Activated CD4-positive, alpha-beta T cell treated with anti-CD3 and anti-CD28 coated beads for 36 hours (primary cell): ENCODE results near the gene DLL4. TPM values are rescaled to one million over a fixed set of nuclear protein-coding genes. Genes with fewer than 3 reads are reported as not detected.
"Not testable (repeated sequence)": the region's sequence is repeated elsewhere in the genome, so short reads cannot be mapped to it uniquely, and the experiment has no call there.

Experiments used
- ATAC-seq: fragments of 200-7000 bp; cut with Tn5 transposase; one replicate; pipeline ENCODE4 v1.10.0; 2021; ENCODE audit warnings: mild to moderate bottlenecking, moderate library complexity
- CTCF ChIA-PET: fragments of 350-600 bp; sonication (Branson Sonifier 250); formaldehyde crosslinking; loops from one replicate; lab custom pipeline; 2021; ENCODE audit warnings: antibody characterized with exemption; lab: Charles Lee
- POLR2A ChIA-PET: fragments of 350-600 bp; sonication (Branson Sonifier 250); formaldehyde crosslinking; loops from one replicate; lab custom pipeline; 2021; ENCODE audit warnings: antibody characterized with exemption, inconsistent platforms; lab: Charles Lee
- DNase-seq: peaks from one replicate; pipeline ENCODE4 v3.0.0-alpha.2; 2020
- H3K27ac Mint-ChIP-seq: one replicate; pipeline ENCODE4 v1.8.0; 2021; ENCODE audit warnings: mixed read lengths
- H3K27me3 Mint-ChIP-seq: one replicate; pipeline ENCODE4 v1.8.0; 2021; ENCODE audit warnings: mixed read lengths
- H3K36me3 Mint-ChIP-seq: one replicate; pipeline ENCODE4 v1.8.0; 2021; ENCODE audit warnings: low read depth, mixed read lengths
- H3K4me1 Mint-ChIP-seq: one replicate; pipeline ENCODE4 v1.8.0; 2021; ENCODE audit warnings: mixed read lengths
- H3K4me3 Mint-ChIP-seq: one replicate; pipeline ENCODE4 v1.8.0; 2021; ENCODE audit warnings: mild to moderate bottlenecking, moderate library complexity, mixed read lengths
- H3K9me3 Mint-ChIP-seq: one replicate; pipeline ENCODE4 v1.8.0; 2021; ENCODE audit warnings: low read depth, mixed read lengths
- intact Hi-C, 2 experiments: fragments of 100-400 bp; cut with DNase I in 1 of 2; cut with micrococcal nuclease in 1 of 2; formaldehyde crosslinking; loops; one replicate each; pipeline versions ENCODE4 v1.14.2 to v1.15.1; 2022 to 2024; cut with DNase I, micrococcal nuclease
- total RNA-seq, 2 experiments: library from RNA; stranded (reverse); gene quantifications; one replicate each; pipeline ENCODE4 v1.2.3, GENCODE V29; 2021

Gene DLL4
- total RNA-seq, 2 experiments from 2014 or later, result 0.18 to 0.30 TPM

DNA sequence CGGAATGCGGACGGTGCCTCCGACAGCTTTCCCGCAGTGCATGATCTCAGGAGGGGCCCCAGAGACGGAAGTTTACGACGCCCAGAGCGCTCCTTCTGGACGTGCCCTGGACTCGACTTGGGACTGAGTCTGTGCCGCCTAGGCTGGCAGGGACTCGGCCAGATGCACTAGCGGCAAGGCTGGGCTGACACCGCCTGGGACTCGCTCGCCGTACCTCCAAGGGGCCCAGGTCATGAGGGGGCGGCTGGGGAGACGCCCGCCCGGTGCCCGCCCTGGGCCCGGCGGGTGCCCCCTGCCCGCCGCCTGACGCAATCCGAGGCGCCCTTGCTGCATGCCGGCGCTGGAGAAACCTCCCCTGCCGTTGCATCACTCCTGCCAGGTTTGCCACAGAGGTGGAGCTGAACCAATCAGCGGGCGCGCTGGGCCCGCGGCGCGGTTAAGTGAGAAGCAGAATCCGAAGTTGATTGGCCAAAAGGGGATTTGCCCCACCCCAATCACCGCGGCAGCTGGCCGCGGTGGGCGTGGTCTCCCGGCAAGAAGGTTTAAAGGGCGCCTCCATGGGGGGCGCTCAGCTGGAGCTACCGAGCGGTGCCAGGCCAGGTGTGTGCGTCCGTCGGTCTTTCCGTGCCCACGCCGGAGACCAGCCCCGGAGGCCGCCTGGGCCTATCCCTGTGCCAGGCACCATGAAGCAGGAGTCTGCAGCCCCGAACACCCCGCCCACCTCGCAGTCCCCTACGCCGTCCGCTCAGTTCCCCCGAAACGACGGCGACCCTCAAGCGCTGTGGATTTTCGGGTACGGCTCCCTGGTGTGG lies 24.0 kb downstream of the DLL4 start, which contains the start of gene CHAC1:
CHAC1 (plus strand) TSS at position 571 of the 812 bp plus-strand sequence; CDS start at position 684, 113 bp downstream.
- POLR2A ChIA-PET, result interaction anchor here (0.6 to 2.1 kb wide), 6 partner anchors 10 to 278 kb away, joined by 3 to 19 read pairs (median 4); partner anchors contain the start of genes CHP1 and DLL4
- Mint-ChIP-seq H3K36me3 (peaks cover 31% of the 10 kb centered on the region), H3K4me3 (peak within 1 kb of the TSS; percentile 93), H3K27ac (peak within 1 kb of the TSS; percentile 97), H3K9me3 (no peaks in the 10 kb centered on the region), H3K4me1 (peaks cover 25% of the 10 kb centered on the region), H3K27me3 (peaks cover 2% of the 10 kb centered on the region)
- CTCF ChIA-PET, result interaction anchor here (0.6 to 5.7 kb wide), 16 partner anchors 9 to 278 kb away, joined by 3 to 65 read pairs (median 5); partner anchors contain the start of genes CHP1, EXD1 and VPS18
- ATAC-seq (peak; percentile 92), DNase-seq (peak; percentile 99)
- intact Hi-C loops, result loop anchor here (1.0 to 5.0 kb wide), 17 partner anchors 11 to 1319 kb away; partner anchors contain the start of genes CHP1 (in 2 of the 2), NUSAP1 (in 2 of the 2), OIP5 (in 2 of the 2) and DLL4 (in 1 of the 2)

DNA sequence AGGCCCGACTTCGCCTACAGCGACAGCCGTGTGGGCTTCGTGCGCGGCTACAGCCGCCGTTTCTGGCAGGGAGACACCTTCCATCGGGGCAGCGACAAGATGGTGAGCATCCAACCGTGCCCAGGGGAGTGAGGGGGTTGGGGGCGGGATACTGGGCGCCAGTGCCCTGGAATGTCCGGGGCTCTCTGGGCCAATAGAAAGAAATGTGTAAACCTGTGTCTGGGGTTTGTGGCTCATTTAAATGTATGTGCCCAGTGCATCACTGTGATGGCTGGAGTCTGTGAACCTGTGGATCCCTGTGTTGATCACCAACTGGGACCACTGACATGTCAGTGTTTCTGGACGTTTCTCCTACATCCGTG lies 24.6 kb downstream of the DLL4 start:
- ChIA-PET POLR2A (interaction anchor here (0.6 to 2.1 kb wide), 7 partner anchors 9 to 548 kb away, joined by 3 to 19 read pairs (median 6); partner anchors contain the start of gene DLL4), CTCF (interaction anchor here (0.6 to 5.7 kb wide), 19 partner anchors 9 to 277 kb away, joined by 3 to 65 read pairs (median 5); partner anchors contain the start of genes CHP1, EXD1 and VPS18)
- H3K27me3 Mint-ChIP-seq, result peaks cover 2% of the 10 kb centered on the region

DNA sequence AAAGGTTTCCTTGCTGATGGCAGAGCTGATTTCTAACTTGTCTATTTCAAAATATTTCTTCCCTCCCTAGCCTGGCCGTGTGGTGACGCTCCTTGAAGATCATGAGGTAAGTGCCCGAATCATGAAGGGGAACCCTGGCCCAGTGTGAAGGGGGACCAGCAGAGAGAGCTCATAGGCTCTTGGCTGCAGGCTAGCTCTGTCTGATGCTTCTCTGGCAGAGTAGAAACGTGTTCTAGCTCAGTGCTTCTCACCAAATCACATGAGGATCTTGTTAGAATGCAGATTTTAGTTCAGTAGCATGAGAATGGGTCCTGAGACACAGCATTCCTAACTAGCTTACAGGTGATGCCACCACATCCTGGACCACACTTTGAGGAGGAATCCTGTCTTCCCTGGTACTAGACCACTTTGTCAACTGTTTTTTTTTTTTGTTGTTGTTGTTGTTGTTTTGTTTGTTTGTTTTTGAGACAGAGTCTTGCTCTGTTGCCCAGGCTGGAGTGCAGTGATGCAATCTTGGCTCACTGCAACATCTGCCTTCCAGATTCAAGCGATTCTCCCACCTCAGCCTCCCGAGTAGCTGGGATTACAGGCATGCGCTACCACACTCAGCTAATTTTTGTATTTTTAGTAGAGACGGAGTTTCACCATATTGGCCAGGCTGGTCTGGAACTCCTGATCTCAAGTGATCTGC lies 25.2 kb downstream of the DLL4 start:
- H3K36me3 Mint-ChIP-seq, result peaks cover 31% of the 10 kb centered on the region
- H3K27ac Mint-ChIP-seq, result peak overlapping the region; percentile 93

More for the DNA sequence above, 24.6 kb downstream of the DLL4 start:
- H3K36me3 Mint-ChIP-seq, result peaks cover 31% of the 10 kb centered on the region
- peak overlapping the region; percentile 93 for H3K27ac Mint-ChIP-seq
- no peak for DNase-seq
- H3K9me3 Mint-ChIP-seq, result no peaks in the 10 kb centered on the region
- peak overlapping the region; percentile 93 for H3K4me3 Mint-ChIP-seq
- peaks cover 25% of the 10 kb centered on the region for H3K4me1 Mint-ChIP-seq
- ATAC-seq, result peak; percentile 2
- intact Hi-C loops, result loop anchor here (1.0 to 5.0 kb wide), 17 partner anchors 11 to 1319 kb away; partner anchors contain the start of genes CHP1 (in 2 of the 2), NUSAP1 (in 2 of the 2), OIP5 (in 2 of the 2) and DLL4 (in 1 of the 2)

DNA sequence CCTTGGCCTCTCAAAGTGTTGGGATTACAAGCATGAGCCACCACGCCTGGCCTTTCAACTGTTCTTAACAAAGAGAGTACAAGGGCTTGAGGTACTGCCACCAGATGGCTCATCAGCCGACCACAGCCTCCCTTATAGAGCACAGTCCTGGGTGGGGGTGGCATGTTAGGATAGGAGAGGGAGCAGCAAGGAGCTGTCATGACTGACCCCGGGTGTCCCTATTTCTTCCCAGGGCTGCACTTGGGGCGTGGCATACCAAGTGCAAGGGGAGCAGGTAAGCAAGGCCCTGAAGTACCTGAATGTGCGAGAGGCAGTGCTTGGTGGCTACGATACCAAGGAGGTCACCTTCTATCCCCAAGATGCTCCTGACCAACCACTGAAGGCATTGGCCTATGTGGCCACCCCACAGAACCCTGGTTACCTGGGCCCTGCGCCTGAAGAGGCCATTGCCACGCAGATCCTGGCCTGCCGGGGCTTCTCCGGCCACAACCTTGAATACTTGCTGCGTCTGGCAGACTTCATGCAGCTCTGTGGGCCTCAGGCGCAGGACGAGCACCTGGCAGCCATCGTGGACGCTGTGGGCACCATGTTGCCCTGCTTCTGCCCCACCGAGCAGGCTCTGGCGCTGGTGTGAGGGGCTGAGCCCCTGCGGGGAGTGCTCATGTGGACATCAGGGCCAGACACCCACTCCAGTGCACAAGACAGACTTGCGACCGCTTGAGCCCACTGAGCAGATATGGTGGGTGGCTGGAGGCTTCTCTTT lies 26.2 kb downstream of the DLL4 start:
- H3K27me3 Mint-ChIP-seq, result no peaks in the 10 kb centered on the region
- peaks cover 31% of the 10 kb centered on the region for H3K36me3 Mint-ChIP-seq
- intact Hi-C loops, result no loop called here
- no peaks in the 10 kb centered on the region for H3K9me3 Mint-ChIP-seq
- CTCF ChIA-PET, result interaction anchor here (0.7 to 5.7 kb wide), 6 partner anchors 7 to 276 kb away, joined by 3 to 65 read pairs (median 4); partner anchors contain the start of gene CHP1
- H3K4me3 Mint-ChIP-seq, result peak overlapping the region; percentile 93
- H3K27ac Mint-ChIP-seq, result no peak overlapping the region
- ATAC-seq (no peak), DNase-seq (no peak)
- peaks cover 25% of the 10 kb centered on the region for H3K4me1 Mint-ChIP-seq
- POLR2A ChIA-PET, result no interaction called here

More for the DNA sequence above, 25.2 kb downstream of the DLL4 start:
- intact Hi-C loops, result loop anchor here (5.0 kb wide), 4 partner anchors 197 to 1318 kb away; partner anchors contain the start of genes CHP1 (in 1 of the 2), EXD1 (in 1 of the 2), GANC (in 1 of the 2) and NUSAP1 (in 1 of the 2)
- H3K9me3 Mint-ChIP-seq, ATAC-seq, DNase-seq, H3K27me3 Mint-ChIP-seq: not testable (repeated sequence)
- Mint-ChIP-seq H3K4me1 (peaks cover 25% of the 10 kb centered on the region), H3K4me3 (peak overlapping the region; percentile 93)
- POLR2A ChIA-PET, result interaction anchor here (0.6 to 0.7 kb wide), 3 partner anchors 26 to 547 kb away, joined by 6 to 9 read pairs (median 7); no protein-coding TSS in a partner anchor
- CTCF ChIA-PET, result interaction anchor here (0.7 to 5.7 kb wide), 11 partner anchors 8 to 277 kb away, joined by 3 to 65 read pairs (median 5); partner anchors contain the start of genes CHP1 and VPS18

DNA sequence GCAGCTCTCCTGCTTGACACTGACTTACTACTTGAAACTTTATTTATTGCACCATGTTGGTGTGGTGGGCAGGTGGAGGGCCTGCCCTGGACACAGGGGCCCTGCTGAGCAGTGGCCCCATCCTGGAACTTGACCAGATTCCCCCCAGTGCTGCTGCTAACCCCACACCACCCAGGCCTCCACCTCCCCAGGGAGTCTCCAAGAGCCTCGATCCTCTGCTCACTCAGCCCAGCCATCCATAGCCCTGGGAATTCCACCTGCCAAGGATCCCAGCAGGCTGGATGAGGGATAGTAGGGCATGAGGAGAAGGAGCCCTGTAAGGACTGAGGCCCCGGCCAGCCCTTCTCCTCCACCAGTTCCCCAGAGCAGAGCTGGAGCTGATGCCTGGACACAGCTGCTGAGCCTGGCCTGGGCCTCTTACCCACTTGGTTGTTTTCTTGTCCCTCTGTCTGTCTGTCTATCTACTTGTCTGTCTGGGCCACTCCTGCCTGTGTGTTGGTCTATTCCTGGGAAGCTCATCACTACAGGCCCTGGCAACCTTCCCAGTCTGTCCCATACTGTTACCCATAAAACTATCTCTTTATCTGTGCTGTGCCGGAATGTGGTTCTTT lies 26.9 kb downstream of the DLL4 start:
- Mint-ChIP-seq H3K27ac (peak overlapping the region; percentile 9), H3K27me3 (no peaks in the 10 kb centered on the region), H3K4me3 (peak overlapping the region; percentile 54), H3K36me3 (peaks cover 31% of the 10 kb centered on the region), H3K9me3 (no peaks in the 10 kb centered on the region), H3K4me1 (peaks cover 25% of the 10 kb centered on the region)
- ChIA-PET POLR2A (interaction anchor here (0.6 kb wide), 1 partner anchor 997 kb away, joined by 5 read pairs; no protein-coding TSS in a partner anchor), CTCF (interaction anchor here (0.7 to 1.2 kb wide), 6 partner anchors 8 to 99 kb away, joined by 3 to 4 read pairs (median 4); no protein-coding TSS in a partner anchor)
- intact Hi-C loops, result no loop called here
- ATAC-seq (no peak), DNase-seq (no peak)

DNA sequence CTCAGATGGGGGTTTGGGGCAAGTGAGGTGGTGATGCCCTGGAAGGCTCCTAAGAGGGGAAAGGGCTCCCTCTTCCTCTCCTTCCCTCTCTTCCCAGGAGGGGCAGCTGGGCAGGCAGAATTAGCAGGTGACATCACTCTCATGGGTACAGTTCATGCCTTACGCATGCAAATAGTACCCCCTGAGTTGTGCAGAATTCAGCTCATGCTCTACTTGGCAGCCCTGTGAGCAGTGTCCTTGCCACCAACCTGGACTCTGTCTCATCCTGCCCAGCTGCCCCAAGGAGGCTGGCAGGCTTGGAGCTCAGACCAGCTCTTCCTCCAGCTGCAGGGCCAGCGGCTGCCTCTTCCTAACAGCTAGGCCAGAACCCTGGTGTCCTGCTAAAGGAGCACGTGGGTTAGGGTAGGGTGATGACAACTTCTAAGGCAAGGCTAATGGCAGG lies 27.4 kb downstream of the DLL4 start:
- ATAC-seq (no peak), DNase-seq (no peak)
- no peaks in the 10 kb centered on the region for H3K9me3 Mint-ChIP-seq
- ChIA-PET CTCF (interaction anchor here (0.7 to 1.2 kb wide), 7 partner anchors 9 to 100 kb away, joined by 3 to 4 read pairs (median 3); no protein-coding TSS in a partner anchor), POLR2A (interaction anchor here (0.6 to 0.9 kb wide), 2 partner anchors 14 to 996 kb away, joined by 3 to 5 read pairs; no protein-coding TSS in a partner anchor)
- H3K27ac Mint-ChIP-seq, result peak overlapping the region; percentile 9
- no peaks in the 10 kb centered on the region for H3K27me3 Mint-ChIP-seq
- peaks cover 31% of the 10 kb centered on the region for H3K36me3 Mint-ChIP-seq
- H3K4me3 Mint-ChIP-seq, result peak overlapping the region; percentile 54
- intact Hi-C loops, result no loop called here
- H3K4me1 Mint-ChIP-seq, result peaks cover 25% of the 10 kb centered on the region

DNA sequence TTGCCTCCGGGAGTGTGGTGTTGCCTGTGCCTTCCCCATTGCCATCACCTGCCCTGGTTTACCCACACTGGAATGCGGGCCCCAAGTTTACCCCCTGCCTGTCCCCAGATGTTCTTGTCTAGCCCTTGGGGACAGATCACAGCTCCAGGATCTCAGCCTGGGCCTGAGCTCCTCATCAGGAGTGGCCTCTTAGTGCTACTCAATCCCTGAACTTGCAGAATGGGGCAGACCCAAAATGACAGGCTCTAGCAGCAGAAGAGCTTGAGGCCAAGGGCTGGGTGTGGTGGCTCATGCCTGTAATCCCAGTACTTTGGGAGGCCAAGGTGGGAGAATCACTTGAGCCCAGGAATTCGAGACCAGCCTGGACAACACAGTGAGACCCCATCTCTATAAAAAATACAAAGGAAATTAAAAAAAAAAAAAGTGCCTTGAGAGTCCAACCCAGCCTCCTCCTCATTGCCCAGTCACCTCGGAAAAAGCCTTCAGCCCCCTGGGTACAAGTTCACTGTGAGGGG lies 28.0 kb downstream of the DLL4 start:
- Mint-ChIP-seq H3K4me1 (peaks cover 21% of the 10 kb centered on the region), H3K36me3 (peaks cover 31% of the 10 kb centered on the region), H3K27ac (no peak overlapping the region), H3K4me3 (no peak overlapping the region), H3K27me3 (no peaks in the 10 kb centered on the region), H3K9me3 (no peaks in the 10 kb centered on the region)
- DNase-seq, result no peak
- POLR2A ChIA-PET, result interaction anchor here (0.9 kb wide), 1 partner anchor 15 kb away, joined by 3 read pairs; no protein-coding TSS in a partner anchor
- no peak for ATAC-seq
- intact Hi-C loops, result no loop called here
- CTCF ChIA-PET, result interaction anchor here (0.7 to 1.2 kb wide), 2 partner anchors 17 to 48 kb away, joined by 3 to 4 read pairs; no protein-coding TSS in a partner anchor

DNA sequence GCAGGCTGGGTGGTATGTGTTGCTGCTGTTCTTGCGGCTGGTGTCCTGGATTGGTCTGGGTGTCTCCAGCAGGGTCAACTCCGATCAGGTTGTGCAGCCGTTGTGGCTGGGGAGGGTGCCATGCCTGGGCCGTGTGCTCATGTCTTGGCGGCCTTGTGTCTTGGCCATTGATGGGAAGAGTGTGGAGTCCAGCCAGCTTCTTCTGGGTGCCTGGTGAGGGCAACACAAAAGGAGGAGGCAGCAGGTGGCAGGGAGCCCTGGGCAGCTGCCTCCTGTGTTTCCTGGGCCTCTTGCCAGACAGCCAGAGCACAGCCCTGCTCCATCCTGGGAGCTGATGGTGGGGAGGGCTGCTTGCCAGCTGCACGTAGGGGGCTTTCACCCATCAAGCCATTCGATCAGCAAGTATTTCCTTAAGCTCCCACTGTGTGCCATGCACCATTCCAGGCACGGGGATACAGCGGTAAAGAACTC lies 28.5 kb downstream of the DLL4 start:
- Mint-ChIP-seq H3K4me3 (no peak overlapping the region), H3K27me3 (no peaks in the 10 kb centered on the region), H3K9me3 (no peaks in the 10 kb centered on the region), H3K4me1 (peaks cover 20% of the 10 kb centered on the region), H3K27ac (no peak overlapping the region), H3K36me3 (peaks cover 31% of the 10 kb centered on the region)
- no peak for ATAC-seq
- intact Hi-C loops, result no loop called here
- ChIA-PET POLR2A (interaction anchor here (0.9 kb wide), 1 partner anchor 15 kb away, joined by 3 read pairs; no protein-coding TSS in a partner anchor), CTCF (no interaction called here)
- DNase-seq, result no peak

DNA sequence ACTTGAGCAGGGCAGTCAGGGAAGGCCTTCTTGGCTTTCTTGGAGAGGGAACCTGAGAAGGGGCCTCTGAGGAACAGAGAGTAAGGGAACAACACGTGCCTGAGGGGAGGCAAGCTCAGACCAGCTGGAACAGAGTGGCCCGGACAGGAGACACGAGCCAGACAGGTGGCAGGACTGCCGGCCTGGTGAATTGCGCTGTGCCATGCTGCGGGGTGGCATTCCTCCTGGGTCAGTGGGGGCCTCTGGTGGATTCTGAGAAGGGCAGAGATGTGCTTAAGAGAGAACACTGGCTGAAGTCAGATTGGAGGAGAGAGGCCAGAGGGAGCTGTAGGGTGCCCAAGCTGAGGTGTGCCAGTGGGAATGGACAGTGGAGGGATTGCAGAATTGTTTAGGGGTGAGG lies 29.0 kb downstream of the DLL4 start:
- Mint-ChIP-seq H3K4me3 (no peak overlapping the region), H3K9me3 (no peaks in the 10 kb centered on the region), H3K27ac (no peak overlapping the region), H3K4me1 (peaks cover 20% of the 10 kb centered on the region), H3K36me3 (peaks cover 30% of the 10 kb centered on the region), H3K27me3 (no peaks in the 10 kb centered on the region)
- DNase-seq (no peak), ATAC-seq (no peak)
- CTCF ChIA-PET, result no interaction called here
- intact Hi-C loops, result no loop called here
- POLR2A ChIA-PET, result no interaction called here
